Fibroblast of skin of right biceps (primary cell): ENCODE data around the gene SYT14.
"Not testable (repeated sequence)": the region's sequence is repeated elsewhere in the genome, so short reads cannot be mapped to it uniquely, and the experiment has no call there.

Experiments
- DNase-seq: peaks from one replicate; pipeline ENCODE4 v3.0.0-alpha.2; 2013

The SYT14 gene

GRCh38 chr1:210031473-210031872 lies 93.5 kb downstream of the SYT14 start:
- no peak for DNase-seq

- no peak for DNase-seq
Measured at GRCh38 chr1:210043058-210043457, 105.0 kb downstream of the SYT14 start.

GRCh38 chr1:210049616-210050015 lies 111.6 kb downstream of the SYT14 start:
- no peak for DNase-seq

- not testable (repeated sequence) for DNase-seq
Measured at GRCh38 chr1:210050491-210050890, 112.5 kb downstream of the SYT14 start.

GRCh38 chr1:210053126-210053525 lies 115.1 kb downstream of the SYT14 start:
- DNase-seq: no peak

GRCh38 chr1:210057593-210057992 lies 119.6 kb downstream of the SYT14 start:
- no peak for DNase-seq

GRCh38 chr1:210061992-210062391 lies 124.0 kb downstream of the SYT14 start:
- no peak for DNase-seq

GRCh38 chr1:210070531-210070930 lies 132.5 kb downstream of the SYT14 start:
- no peak for DNase-seq

- DNase-seq: peak; percentile 65
Measured at GRCh38 chr1:210072129-210072528, 134.1 kb downstream of the SYT14 start.

- no peak for DNase-seq
Measured at GRCh38 chr1:210072896-210073504, 135.0 kb downstream of the SYT14 start.

- DNase-seq: no peak
Measured at GRCh38 chr1:210074904-210075303, 136.9 kb downstream of the SYT14 start.

GRCh38 chr1:210076620-210077019 lies 138.6 kb downstream of the SYT14 start:
- DNase-seq: no peak

- DNase-seq: no peak
Measured at GRCh38 chr1:210081494-210081893, 143.5 kb downstream of the SYT14 start.

- no peak for DNase-seq
Measured at GRCh38 chr1:210085359-210085758, 147.3 kb downstream of the SYT14 start.

- DNase-seq: no peak
Measured at GRCh38 chr1:210087058-210087457, 149.0 kb downstream of the SYT14 start.

GRCh38 chr1:210089855-210090254 lies 151.8 kb downstream of the SYT14 start:
- DNase-seq: no peak

GRCh38 chr1:210092366-210092765 lies 154.3 kb downstream of the SYT14 start:
- no peak for DNase-seq

GRCh38 chr1:210093461-210093860 lies 155.4 kb downstream of the SYT14 start:
- DNase-seq: no peak

- peak; percentile 2 for DNase-seq
Measured at GRCh38 chr1:210098356-210098755, 160.3 kb downstream of the SYT14 start.

- DNase-seq: no peak
Measured at GRCh38 chr1:210099921-210100320, 161.9 kb downstream of the SYT14 start.

- no peak for DNase-seq
Measured at GRCh38 chr1:210104103-210104502, 166.1 kb downstream of the SYT14 start.

- DNase-seq: not testable (repeated sequence)
Measured at GRCh38 chr1:210112906-210113305, 174.9 kb downstream of the SYT14 start.

GRCh38 chr1:210117198-210117597 lies 179.2 kb downstream of the SYT14 start:
- DNase-seq: no peak

GRCh38 chr1:210117681-210118170 lies 179.7 kb downstream of the SYT14 start:
- no peak for DNase-seq

GRCh38 chr1:210123383-210123782 lies 185.4 kb downstream of the SYT14 start:
- no peak for DNase-seq
